Stimulated activated CD8-positive, alpha-beta memory T cell treated with anti-CD3 and anti-CD28 coated beads, Interleukin-15, amount 100 ng/mL, for 1 hour (primary cell): ENCODE data around the gene SLX4.
A peak's percentile ranks its signal among the peaks of the same experiment; 100 is the strongest.
"Not testable (repeated sequence)": the region's sequence is repeated elsewhere in the genome, so short reads cannot be mapped to it uniquely, and the experiment has no call there.

ENCODE experiments used
- DNase-seq: peaks from one replicate; pipeline ENCODE4 v3.0.0-alpha.2; 2020; ENCODE audit warnings: low read depth

Gene SLX4, protein sequence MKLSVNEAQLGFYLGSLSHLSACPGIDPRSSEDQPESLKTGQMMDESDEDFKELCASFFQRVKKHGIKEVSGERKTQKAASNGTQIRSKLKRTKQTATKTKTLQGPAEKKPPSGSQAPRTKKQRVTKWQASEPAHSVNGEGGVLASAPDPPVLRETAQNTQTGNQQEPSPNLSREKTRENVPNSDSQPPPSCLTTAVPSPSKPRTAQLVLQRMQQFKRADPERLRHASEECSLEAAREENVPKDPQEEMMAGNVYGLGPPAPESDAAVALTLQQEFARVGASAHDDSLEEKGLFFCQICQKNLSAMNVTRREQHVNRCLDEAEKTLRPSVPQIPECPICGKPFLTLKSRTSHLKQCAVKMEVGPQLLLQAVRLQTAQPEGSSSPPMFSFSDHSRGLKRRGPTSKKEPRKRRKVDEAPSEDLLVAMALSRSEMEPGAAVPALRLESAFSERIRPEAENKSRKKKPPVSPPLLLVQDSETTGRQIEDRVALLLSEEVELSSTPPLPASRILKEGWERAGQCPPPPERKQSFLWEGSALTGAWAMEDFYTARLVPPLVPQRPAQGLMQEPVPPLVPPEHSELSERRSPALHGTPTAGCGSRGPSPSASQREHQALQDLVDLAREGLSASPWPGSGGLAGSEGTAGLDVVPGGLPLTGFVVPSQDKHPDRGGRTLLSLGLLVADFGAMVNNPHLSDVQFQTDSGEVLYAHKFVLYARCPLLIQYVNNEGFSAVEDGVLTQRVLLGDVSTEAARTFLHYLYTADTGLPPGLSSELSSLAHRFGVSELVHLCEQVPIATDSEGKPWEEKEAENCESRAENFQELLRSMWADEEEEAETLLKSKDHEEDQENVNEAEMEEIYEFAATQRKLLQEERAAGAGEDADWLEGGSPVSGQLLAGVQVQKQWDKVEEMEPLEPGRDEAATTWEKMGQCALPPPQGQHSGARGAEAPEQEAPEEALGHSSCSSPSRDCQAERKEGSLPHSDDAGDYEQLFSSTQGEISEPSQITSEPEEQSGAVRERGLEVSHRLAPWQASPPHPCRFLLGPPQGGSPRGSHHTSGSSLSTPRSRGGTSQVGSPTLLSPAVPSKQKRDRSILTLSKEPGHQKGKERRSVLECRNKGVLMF (N-terminal part only)

DNA sequence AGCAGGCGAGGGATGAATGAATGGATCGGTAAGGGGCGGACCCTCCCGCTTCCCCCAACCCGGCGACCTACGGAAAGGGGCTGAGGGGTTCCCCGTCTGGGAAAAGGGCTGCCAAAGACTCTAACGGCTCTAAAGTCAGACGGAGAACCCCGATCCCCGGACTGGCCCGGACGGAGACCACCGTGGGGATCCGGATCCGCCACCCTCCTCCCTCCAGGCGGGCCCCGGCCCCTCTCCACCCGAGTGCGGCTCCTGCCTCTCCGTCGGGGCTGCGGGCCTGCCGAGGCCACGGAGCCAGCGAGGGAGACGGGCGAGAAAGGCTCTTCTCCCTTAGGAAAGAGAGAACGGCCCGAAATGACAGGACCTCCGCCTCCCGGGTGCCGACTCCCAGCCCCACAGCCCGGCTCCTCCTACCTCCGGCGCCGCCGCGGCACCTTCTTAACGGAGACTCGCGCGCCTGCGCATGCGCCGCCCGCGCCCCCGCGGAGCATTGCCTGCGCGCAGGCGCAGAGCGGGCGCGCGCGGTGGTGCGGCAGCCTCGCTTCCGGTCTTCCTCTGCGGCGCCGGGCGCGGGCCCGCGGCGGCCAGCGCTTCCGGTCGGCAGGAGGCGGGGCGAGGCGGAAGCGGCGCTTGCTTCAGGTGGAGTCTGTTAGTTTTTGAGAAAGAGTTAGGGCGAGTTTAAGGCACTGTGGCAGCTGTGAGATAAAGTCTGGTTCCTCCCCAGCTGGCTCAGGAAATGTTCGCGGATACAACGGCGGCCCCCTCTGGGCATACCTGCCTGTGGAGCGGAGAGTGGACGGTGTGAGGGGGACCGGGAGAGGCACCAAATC lies at the start of gene SLX4:
Gene SLX4, minus strand, starts transcription at position 461 of the 830 bp plus-strand sequence. CDS start 2,642 bp downstream, outside the sequence.
- DNase-seq: peak; percentile 76

DNA sequence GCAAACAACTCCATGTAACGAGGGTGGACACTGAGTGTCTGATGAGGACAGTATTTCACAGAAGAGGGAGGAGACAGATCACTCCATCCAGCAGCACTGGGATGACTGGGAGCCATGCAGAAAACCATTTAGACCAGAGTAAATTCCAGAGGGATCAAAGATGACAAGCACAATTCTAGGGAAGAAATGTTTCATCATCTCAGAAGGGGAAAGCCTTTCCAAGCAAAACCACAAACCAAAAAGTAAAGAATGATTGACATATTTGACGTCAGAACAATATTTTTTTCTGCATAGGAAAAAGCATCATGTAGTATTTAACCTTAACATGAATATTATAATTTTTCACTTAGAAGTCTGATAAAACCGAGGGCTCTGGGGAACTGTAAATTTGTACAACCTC lies 47.8 kb upstream of the SLX4 start:
- DNase-seq: no peak

DNA sequence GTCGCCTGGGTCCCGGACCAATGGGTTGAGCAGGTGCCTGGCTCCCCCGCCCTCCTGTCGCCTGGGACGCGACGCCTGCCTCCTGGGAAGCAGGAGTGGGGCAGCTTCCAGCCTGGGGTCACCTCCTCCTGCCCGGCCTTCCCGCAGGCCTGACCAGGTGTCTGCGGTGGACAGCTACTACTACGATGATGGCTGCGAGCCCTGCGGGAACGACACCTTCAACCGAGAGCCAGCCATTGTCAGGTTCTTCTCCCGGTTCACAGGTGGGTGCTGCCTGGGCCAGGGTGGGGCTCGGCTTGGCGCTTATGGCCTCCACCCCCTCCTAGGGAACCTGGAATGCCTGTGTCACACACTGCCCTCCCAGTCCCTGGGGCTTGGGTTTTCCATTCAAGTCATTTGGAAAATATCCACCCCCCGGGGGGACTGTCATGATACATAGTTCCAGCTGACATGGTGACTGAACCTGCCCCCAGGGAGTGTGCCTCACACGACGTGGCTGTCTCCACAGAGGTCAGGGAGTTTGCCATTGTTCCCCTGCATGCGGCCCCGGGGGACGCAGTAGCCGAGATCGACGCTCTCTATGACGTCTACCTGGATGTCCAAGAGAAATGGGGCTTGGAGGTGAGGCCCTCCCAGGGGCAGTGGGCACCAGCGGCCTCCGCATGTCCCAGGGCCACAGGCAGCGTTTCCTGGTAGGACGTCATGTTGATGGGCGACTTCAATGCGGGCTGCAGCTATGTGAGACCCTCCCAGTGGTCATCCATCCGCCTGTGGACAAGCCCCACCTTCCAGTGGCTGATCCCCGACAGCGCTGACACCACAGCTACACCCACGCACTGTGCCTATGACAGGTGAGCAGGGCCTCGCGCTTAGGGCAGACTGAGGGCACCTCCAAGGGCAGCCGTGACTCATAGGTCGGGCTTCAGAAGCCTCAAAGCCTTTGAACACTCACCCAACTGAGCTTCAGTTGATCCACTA lies 45.4 kb upstream of the SLX4 start:
- DNase-seq: no peak

- not testable (repeated sequence) for DNase-seq
Measured at GRCh38 chr16:3656160-3656490, 44.7 kb upstream of the SLX4 start.

GRCh38 chr16:3655396-3656159 lies 44.2 kb upstream of the SLX4 start:
- no peak for DNase-seq

DNA sequence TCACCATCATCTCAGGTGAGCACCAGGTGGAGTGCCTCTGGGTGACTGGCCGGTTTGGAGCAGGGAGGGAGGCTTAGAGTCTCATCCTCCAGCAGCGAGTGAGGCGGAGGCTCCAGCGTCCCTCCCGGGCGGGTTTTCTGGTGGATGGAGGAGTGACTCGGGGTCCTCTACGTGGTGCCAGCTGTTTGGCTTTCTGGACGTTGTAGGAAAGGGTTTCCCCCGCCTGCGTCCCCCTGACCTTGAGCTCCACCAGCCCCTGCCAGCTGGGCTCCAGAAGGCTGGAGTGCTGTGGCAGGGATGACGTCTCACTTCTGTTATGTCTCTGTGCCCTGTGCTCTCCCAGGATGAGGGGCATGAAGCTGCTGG lies 43.6 kb upstream of the SLX4 start:
- DNase-seq: no peak

- DNase-seq: peak; percentile 14
Measured at GRCh38 chr16:3654249-3654991, 43.0 kb upstream of the SLX4 start, which contains the start of gene DNASE1. Gene DNASE1 (plus strand): TSS chr16:3654691. CDS start chr16:3655374, 683 bp downstream.

DNA sequence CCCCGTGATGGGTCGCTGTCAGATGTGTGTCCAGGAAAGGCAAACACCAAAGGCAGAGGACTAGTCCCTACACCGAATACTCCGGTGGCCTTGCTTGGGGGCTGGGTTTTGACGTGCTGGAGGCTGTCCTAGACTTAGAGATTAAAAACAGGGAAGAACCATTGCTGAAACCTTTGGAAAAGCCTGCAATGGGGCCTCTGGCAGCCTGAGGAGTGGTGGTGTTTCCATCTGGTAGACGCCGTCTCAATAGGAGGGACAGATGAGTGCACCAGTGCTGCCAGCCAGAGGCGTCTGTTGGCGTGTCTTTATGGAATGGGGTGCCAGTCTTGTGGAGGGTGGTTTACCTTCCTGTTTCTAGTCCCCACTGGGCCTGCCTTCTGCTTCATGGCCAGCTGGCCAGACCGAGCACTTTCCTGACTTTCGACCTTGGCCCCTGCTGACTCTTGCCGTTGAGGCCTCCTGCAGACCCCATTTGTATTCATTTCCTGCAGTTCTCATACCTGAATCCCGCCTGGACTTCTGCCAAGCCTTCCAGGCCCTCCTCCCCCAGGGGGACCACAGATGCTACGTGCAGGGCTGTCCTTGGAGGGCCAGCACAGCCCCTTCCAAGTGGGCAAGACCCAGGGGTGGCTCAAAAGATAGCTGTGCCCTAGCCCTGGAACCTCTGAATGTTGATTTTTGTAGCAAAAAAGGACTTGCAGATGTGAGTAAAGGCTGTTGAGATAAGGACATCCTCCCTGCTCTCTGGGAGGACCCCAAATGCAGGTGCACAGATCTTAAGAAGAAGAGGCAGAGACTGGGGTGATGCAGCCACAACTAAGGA lies 41.2 kb upstream of the SLX4 start:
- DNase-seq: no peak

DNA sequence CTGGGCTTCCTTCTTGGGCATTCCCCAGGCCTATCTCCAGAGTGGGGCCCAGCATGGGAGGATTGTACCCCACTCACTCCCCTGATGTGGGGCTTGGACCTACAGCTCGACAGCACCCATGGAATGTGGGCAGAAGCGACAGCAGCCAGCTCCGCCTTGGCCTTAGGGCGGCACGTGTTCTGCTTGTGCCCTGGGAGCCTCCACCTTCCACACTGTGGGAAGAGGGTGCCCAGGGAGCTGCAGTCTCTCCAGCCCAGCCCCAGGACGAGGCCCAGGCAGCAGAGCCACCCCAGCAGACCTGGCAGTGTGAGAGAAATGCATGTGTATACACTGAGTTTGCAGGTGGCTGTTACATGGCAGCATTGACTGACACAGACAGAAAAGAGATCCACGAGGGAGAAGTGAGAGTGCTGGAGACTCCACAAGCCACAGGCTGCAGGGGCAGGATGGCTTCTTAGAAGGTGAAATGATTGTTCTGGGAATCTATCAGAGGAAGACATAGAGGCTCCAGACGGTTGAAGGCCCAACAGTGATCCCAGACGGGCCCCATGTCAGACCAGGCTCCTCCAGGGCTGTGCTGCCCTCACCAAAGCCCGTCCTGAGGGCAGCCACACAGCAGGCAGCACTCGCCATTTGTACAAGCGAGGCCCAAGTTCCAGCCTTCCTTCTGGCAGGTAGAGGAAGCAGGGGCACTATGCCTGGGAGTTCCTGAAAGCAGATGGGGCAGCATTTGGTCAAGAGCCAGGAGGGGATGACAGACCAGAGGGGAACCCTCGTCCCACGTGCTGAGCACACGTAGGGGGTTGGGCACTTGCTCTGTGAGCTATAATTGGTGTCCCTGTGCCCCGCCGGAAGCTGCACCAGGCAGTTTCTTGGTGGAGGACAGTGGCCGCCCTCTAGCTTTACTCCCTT lies 40.3 kb upstream of the SLX4 start:
- DNase-seq: no peak

DNA sequence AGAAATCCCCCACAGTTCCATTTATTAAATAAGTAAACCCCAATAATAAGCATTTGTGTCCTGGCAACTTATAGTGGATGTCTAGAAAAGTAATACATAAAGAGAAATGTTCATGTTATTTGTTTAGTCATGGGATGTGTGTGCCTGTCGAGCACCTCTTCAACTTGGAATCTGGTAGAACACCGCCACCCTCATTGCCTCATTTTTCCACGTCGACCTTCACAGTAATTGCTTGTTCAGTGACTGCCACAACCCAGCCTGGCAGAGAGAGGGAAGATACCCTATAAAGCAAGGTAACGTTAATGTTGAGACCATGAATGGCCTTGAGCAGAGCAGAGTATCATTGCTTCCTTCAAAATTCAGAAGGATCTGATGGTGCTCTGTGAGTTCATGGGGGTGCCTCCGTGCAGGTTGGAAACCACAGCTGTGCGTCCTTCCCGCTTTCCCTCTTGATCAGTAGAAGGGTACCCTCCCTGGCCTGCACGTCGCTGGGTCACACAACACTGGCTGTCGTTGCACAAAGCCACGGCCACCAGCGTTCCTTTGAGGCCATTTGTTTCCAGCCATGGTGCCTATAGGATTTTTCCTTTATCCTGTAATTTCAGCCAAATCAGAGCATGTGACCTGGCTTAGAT lies 39.3 kb upstream of the SLX4 start:
- DNase-seq: no peak

GRCh38 chr16:3646348-3646920 lies 35.0 kb upstream of the SLX4 start:
- DNase-seq: no peak

GRCh38 chr16:3645504-3646347 lies 34.3 kb upstream of the SLX4 start:
- DNase-seq: no peak

DNA sequence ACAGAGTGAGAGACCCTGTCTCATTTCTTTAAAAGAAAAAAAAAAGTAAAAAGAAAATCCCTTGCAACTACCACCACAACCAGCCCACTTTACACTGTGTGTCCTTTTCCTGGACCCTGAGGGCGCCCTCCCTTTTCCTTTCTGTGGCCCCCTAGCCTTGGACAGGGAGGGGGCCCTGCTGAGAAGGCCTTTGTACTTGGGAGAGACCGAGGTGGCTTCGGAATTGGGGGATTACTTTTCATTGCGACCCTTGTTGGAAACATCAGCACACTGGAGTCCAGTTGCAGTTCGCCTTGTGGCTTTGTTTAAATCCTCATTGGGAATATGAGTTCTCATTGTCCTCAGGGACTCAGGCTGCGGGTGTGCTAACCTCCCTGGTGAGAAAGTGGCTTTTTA lies 33.7 kb upstream of the SLX4 start:
- no peak for DNase-seq

GRCh38 chr16:3643095-3643730 lies 31.8 kb upstream of the SLX4 start:
- no peak for DNase-seq
